GM12864 (cell line): Measurements from ENCODE around the gene ZFPM1.

Experiments
- DNase-seq: peaks from one replicate; pipeline ENCODE4 v3.0.0-alpha.2; 2011; ENCODE audit warnings: low read depth
- H3K4me3 ChIP-seq: 2 replicates; pipeline ENCODE4 v1.5.1; 2011; ENCODE audit warnings: mild to moderate bottlenecking, low read depth, low read length, control low read depth
- CTCF ChIP-seq: IDR thresholded peaks from 2 replicates; pipeline ENCODE4 v1.5.1; 2011; ENCODE audit warnings: low read depth, mild to moderate bottlenecking, moderate library complexity, low read length, control low read depth, inconsistent platforms; ENCODE audit errors: missing control alignments

ZFPM1 gene

GRCh38 chr16:88476817-88477397 is 23.8 kb downstream of the ZFPM1 start:
- TF ChIP-seq CTCF, result no peak
- no peak overlapping the region for H3K4me3 ChIP-seq
- DNase-seq, result no peak

- no peak overlapping the region for H3K4me3 ChIP-seq
- TF ChIP-seq CTCF, result no peak
- DNase-seq, result no peak
These were observed 24.8 kb downstream of the ZFPM1 start for GRCh38 chr16:88477631-88478519.

- DNase-seq, result no peak
- H3K4me3 ChIP-seq, result no peak overlapping the region
- TF ChIP-seq CTCF, result no peak
These were observed 26.1 kb downstream of the ZFPM1 start for GRCh38 chr16:88478889-88479792.

- TF ChIP-seq CTCF, result no peak
- no peak for DNase-seq
- no peak overlapping the region for H3K4me3 ChIP-seq
These were observed 27.0 kb downstream of the ZFPM1 start for GRCh38 chr16:88479793-88480760.

- DNase-seq, result no peak
- TF ChIP-seq CTCF, result no peak
- no peak overlapping the region for H3K4me3 ChIP-seq
These were observed 27.7 kb downstream of the ZFPM1 start for GRCh38 chr16:88480829-88481228.

GRCh38 chr16:88481851-88482250 is 28.8 kb downstream of the ZFPM1 start:
- no peak overlapping the region for H3K4me3 ChIP-seq
- DNase-seq, result no peak
- TF ChIP-seq CTCF, result no peak
